ENCODE measurements around the gene DBX1.
"Not testable (repeated sequence)": the region's sequence is repeated elsewhere in the genome, so short reads cannot be mapped to it uniquely, and the experiment has no call there.

DBX1 gene

GRCh38 chr11:20160425-20161229, at the start of gene DBX1:
DBX1 (minus strand) TSS chr11:20160475; CDS start chr11:20160324, 151 bp downstream.
- no peak within 1 kb of the TSS for H3K4me3 Mint-ChIP-seq
- H3K36me3 Mint-ChIP-seq = peaks cover 7% of the 10 kb centered on the region
- peaks cover 97% of the 10 kb centered on the region for H3K27me3 Mint-ChIP-seq
- no peak within 1 kb of the TSS for H3K27ac Mint-ChIP-seq
- peaks cover 10% of the 10 kb centered on the region for H3K9me3 Mint-ChIP-seq
- peaks cover 21% of the 10 kb centered on the region for H3K4me1 Mint-ChIP-seq
- ATAC-seq = no peak

GRCh38 chr11:20208622-20209111, 48.4 kb upstream of the DBX1 start:
- no peak for ATAC-seq
- no peaks in the 10 kb centered on the region for H3K4me1 Mint-ChIP-seq
- H3K4me3 Mint-ChIP-seq = no peak overlapping the region
- H3K9me3 Mint-ChIP-seq = no peaks in the 10 kb centered on the region
- no peaks in the 10 kb centered on the region for H3K36me3 Mint-ChIP-seq
- no peak overlapping the region for H3K27ac Mint-ChIP-seq
- peaks cover 50% of the 10 kb centered on the region for H3K27me3 Mint-ChIP-seq

- no peaks in the 10 kb centered on the region for H3K36me3 Mint-ChIP-seq
- no peaks in the 10 kb centered on the region for H3K4me1 Mint-ChIP-seq
- ATAC-seq = no peak
- H3K27me3 Mint-ChIP-seq = peaks cover 50% of the 10 kb centered on the region
- no peaks in the 10 kb centered on the region for H3K9me3 Mint-ChIP-seq
- no peak overlapping the region for H3K4me3 Mint-ChIP-seq
- H3K27ac Mint-ChIP-seq = no peak overlapping the region
Measured at GRCh38 chr11:20207781-20208621, 47.7 kb upstream of the DBX1 start.

GRCh38 chr11:20205807-20206206, 45.5 kb upstream of the DBX1 start:
- Mint-ChIP-seq H3K36me3 (no peaks in the 10 kb centered on the region), H3K4me3 (no peak overlapping the region), H3K9me3 (no peaks in the 10 kb centered on the region), H3K27ac (no peak overlapping the region), H3K27me3 (peaks cover 62% of the 10 kb centered on the region), H3K4me1 (no peaks in the 10 kb centered on the region)
- no peak for ATAC-seq

GRCh38 chr11:20204681-20205080, 44.4 kb upstream of the DBX1 start:
- no peaks in the 10 kb centered on the region for H3K4me1 Mint-ChIP-seq
- H3K36me3 Mint-ChIP-seq = no peaks in the 10 kb centered on the region
- H3K27ac Mint-ChIP-seq = no peak overlapping the region
- H3K27me3 Mint-ChIP-seq = peaks cover 51% of the 10 kb centered on the region
- ATAC-seq = no peak
- H3K4me3 Mint-ChIP-seq = no peak overlapping the region
- H3K9me3 Mint-ChIP-seq = no peaks in the 10 kb centered on the region

GRCh38 chr11:20203831-20204230, 43.6 kb upstream of the DBX1 start:
- H3K4me1 Mint-ChIP-seq = no peaks in the 10 kb centered on the region
- peaks cover 42% of the 10 kb centered on the region for H3K27me3 Mint-ChIP-seq
- H3K36me3 Mint-ChIP-seq = no peaks in the 10 kb centered on the region
- no peaks in the 10 kb centered on the region for H3K9me3 Mint-ChIP-seq
- H3K4me3 Mint-ChIP-seq = no peak overlapping the region
- no peak for ATAC-seq
- no peak overlapping the region for H3K27ac Mint-ChIP-seq

GRCh38 chr11:20201231-20201630, 41.0 kb upstream of the DBX1 start:
- H3K4me1 Mint-ChIP-seq = no peaks in the 10 kb centered on the region
- no peak overlapping the region for H3K4me3 Mint-ChIP-seq
- no peaks in the 10 kb centered on the region for H3K36me3 Mint-ChIP-seq
- ATAC-seq = no peak
- no peaks in the 10 kb centered on the region for H3K9me3 Mint-ChIP-seq
- H3K27me3 Mint-ChIP-seq = peaks cover 38% of the 10 kb centered on the region
- H3K27ac Mint-ChIP-seq = no peak overlapping the region

- not testable (repeated sequence) for H3K4me3 Mint-ChIP-seq, ATAC-seq, H3K27ac Mint-ChIP-seq, H3K4me1 Mint-ChIP-seq, H3K9me3 Mint-ChIP-seq, H3K36me3 Mint-ChIP-seq
- H3K27me3 Mint-ChIP-seq = peaks cover 38% of the 10 kb centered on the region
Measured at GRCh38 chr11:20200331-20200955, 40.2 kb upstream of the DBX1 start.

GRCh38 chr11:20197881-20198280, 37.6 kb upstream of the DBX1 start:
- no peak overlapping the region for H3K4me3 Mint-ChIP-seq

GRCh38 chr11:20194470-20194869, 34.2 kb upstream of the DBX1 start:
- no peak for ATAC-seq
- Mint-ChIP-seq H3K4me3 (no peak overlapping the region), H3K4me1 (no peaks in the 10 kb centered on the region), H3K27me3 (peaks cover 32% of the 10 kb centered on the region), H3K9me3 (no peaks in the 10 kb centered on the region), H3K27ac (no peak overlapping the region), H3K36me3 (no peaks in the 10 kb centered on the region)

More at GRCh38 chr11:20197881-20198280, 37.6 kb upstream of the DBX1 start:
- H3K36me3 Mint-ChIP-seq = no peaks in the 10 kb centered on the region
- no peak overlapping the region for H3K27ac Mint-ChIP-seq
- peaks cover 38% of the 10 kb centered on the region for H3K27me3 Mint-ChIP-seq
- no peak for ATAC-seq
- H3K9me3 Mint-ChIP-seq = no peaks in the 10 kb centered on the region
- H3K4me1 Mint-ChIP-seq = no peaks in the 10 kb centered on the region

- ATAC-seq = no peak
- Mint-ChIP-seq H3K27me3 (peaks cover 29% of the 10 kb centered on the region), H3K4me3 (no peak overlapping the region), H3K4me1 (no peaks in the 10 kb centered on the region), H3K36me3 (no peaks in the 10 kb centered on the region), H3K9me3 (no peaks in the 10 kb centered on the region), H3K27ac (no peak overlapping the region)
Measured at GRCh38 chr11:20193307-20193706, 33.0 kb upstream of the DBX1 start.

- Mint-ChIP-seq H3K27me3 (peaks cover 22% of the 10 kb centered on the region), H3K9me3 (no peaks in the 10 kb centered on the region), H3K36me3 (no peaks in the 10 kb centered on the region), H3K27ac (no peak overlapping the region), H3K4me3 (no peak overlapping the region), H3K4me1 (no peaks in the 10 kb centered on the region)
- ATAC-seq = no peak
Measured at GRCh38 chr11:20192641-20193040, 32.4 kb upstream of the DBX1 start.

- no peak for ATAC-seq
- Mint-ChIP-seq H3K27me3 (peaks cover 21% of the 10 kb centered on the region), H3K27ac (no peak overlapping the region), H3K4me3 (no peak overlapping the region), H3K4me1 (no peaks in the 10 kb centered on the region), H3K9me3 (no peaks in the 10 kb centered on the region), H3K36me3 (no peaks in the 10 kb centered on the region)
Measured at GRCh38 chr11:20192151-20192550, 31.9 kb upstream of the DBX1 start.

GRCh38 chr11:20178976-20179375, 18.7 kb upstream of the DBX1 start:
- Mint-ChIP-seq H3K9me3 (peaks cover 10% of the 10 kb centered on the region), H3K27ac (no peak overlapping the region), H3K4me1 (no peaks in the 10 kb centered on the region), H3K27me3 (peaks cover 61% of the 10 kb centered on the region), H3K36me3 (no peaks in the 10 kb centered on the region), H3K4me3 (no peak overlapping the region)
- ATAC-seq = no peak

GRCh38 chr11:20177136-20177535, 16.9 kb upstream of the DBX1 start:
- no peaks in the 10 kb centered on the region for H3K36me3 Mint-ChIP-seq
- no peak overlapping the region for H3K27ac Mint-ChIP-seq
- H3K27me3 Mint-ChIP-seq = peaks cover 55% of the 10 kb centered on the region
- H3K4me3 Mint-ChIP-seq = no peak overlapping the region
- peaks cover 10% of the 10 kb centered on the region for H3K9me3 Mint-ChIP-seq
- ATAC-seq = no peak
- no peaks in the 10 kb centered on the region for H3K4me1 Mint-ChIP-seq
